Muscle of arm (tissue), 12 donors: ENCODE measurements around the gene FIBCD1. TPM values are rescaled to one million over a fixed set of nuclear protein-coding genes. Genes with fewer than 3 reads are reported as not detected.
"Not testable (repeated sequence)": the region's sequence is repeated elsewhere in the genome, so short reads cannot be mapped to it uniquely, and the experiment has no call there.

Source experiments
- DNase-seq: peaks from one replicate; pipeline ENCODE4 v3.0.0-alpha.2; 2013
- polyA plus RNA-seq, 12 donors: library from polyadenylated mRNA; unstranded; fragments of 120-200 nt; gene quantifications; one replicate each; pipeline ENCODE4 v1.2.1, GENCODE V29; 2013; ENCODE audit not compliant: insufficient read length in 12 of 12

Gene FIBCD1
- polyA plus RNA-seq, 12 donors, result 0.12 to 3.3 (median 0.26) TPM; not detected in 8

DNA sequence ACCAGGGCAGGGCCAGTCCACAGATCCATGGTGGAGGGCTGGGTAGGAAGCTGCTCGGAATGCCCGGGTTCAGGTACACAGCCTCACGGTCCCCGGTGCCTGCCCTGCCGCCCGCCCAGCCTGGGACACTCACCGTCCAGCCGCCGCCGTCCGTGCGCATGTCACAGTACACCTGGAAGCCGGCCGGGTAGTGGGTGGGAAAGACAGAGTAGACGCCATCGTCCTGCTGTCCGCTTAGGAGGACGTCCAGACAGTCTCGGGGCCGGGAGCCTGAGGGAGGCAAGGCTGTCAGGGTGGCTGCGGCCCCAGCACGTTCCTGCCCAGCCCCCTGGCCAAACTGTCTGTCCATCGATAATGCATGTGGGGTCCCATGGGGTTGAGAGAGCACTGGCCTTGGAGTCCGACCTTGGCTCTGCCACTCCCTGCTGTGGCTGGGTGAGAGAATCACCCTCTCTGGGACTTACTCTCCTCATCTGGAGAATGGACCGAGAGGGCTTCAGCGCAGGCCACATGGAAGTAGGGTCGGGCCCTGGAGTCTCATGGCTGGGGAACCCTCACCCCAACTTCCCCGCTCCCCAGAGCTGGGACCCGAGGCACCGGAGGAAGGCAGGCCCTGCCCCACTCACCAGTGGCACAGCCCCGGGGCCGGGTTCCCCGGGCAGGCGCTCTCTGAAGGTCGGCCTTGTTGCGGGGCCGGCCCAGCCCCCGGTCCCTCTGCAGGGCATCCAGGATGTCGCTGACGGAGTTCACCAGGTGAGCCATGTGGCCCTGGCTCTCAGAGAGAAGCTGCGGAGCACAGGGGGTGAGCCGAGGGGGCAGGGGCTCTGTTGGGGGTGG, 15.2 kb downstream of the FIBCD1 start:
- DNase-seq, result no peak

DNA sequence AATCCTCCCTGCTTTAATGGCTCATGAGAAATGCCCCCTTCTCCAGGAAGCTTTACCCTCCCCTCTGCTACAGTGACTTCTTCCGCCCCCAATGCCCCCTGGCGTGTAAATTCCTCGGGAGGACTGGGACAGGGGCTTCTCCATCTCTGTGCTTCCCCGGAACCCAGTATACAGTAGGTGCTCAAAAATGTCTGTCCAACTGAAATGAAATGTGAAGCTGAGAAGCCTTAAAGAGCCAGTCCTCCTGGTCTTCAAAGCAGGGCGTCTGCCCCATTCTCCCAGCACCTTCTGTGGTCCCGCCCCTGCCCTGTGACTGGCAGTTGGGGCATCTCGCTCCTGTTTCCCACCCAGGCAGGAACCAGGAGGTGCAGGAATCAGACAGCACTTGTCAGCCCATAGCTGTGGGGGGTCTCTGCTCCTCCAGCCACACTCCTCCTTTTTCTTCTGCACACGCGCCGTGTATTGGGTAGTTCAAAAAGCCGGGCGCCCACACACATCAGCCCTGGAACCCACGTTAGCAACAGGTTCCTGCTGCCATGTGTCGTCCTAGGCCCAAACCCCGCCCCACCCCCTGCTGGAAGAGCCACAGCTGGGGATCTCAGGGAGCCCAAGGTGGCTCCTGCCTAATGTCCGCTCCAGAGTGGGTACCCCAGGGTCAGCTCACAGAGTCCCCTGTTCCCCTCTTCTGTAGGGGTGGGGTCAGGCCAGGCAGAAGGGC, 16.0 kb downstream of the FIBCD1 start:
- DNase-seq, result no peak

DNA sequence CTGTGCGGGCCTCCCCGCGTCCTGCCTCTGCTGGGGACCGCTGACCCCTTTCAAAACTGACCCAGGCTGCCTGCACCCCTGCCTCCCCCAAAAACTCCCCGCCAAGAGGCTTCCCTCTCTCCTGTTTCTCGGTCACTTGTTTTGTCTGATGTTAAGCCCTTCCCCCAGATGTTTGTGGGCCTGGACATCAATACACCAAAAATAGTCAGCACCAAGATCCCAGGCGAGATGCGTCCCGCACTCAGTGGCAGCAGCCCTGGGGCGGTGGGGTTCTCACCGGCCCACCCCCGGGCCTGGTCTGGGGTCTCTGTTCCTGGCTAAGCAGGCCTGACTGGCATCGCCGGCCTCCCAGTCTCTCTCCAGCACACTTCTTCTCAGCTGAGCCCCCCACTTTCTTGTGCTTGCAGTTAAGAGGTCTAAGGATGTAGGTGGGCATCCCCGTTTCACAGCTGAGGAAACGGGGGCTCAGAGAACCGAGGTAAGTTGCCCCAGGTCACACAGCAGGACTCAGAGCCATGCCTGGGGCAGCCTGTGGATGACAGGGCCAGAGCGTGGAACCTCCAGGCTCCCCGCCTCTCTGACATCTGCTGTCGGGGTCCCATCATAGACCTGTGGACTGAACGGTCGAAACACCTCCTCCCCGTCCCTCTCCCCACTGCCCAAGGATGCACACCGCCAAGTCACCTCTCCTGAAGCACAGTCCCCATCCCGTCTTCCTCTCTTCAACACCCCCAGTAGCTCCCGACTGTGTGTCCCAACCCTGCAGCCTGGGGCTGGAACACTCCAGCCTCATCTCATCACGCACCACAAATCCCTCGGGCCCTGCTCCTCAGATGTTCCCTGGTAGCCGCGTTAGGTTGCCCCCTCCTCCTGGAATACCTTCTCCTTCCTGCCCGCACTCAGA, 16.8 kb downstream of the FIBCD1 start:
- DNase-seq, result no peak

DNA sequence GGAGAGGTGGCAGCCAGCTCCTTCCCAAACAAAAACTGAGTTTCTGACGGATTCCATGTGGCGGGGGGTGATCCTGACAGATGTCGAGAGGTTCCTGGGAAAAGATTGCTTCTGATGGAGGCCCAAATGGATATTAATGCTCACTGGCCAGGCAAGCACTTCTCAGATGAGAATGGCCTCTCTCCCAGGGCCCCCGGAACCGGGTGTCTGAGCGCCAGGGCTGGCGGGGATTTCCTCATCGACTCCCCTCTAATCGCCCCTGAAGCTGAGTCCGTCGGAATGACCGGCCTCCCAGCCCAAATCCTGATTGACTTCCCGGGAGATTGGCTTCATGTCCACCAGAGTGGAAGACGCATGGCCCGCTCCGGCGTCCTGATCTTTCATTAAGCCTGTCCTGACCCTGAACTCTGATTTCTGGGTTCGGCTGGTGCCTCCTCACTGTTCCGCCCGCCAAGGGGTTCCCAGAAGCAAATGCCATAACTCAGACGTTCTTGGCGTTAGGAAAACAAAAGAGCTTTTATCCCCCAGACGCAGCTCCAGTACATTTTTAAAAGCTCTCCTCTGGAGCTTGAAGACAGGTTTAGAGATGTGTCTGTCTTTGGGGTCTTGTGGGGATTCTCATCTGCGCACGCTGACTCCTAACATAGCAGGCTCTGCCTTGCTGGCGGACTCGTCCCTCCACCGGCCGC, 17.6 kb downstream of the FIBCD1 start:
- DNase-seq, result no peak

DNA sequence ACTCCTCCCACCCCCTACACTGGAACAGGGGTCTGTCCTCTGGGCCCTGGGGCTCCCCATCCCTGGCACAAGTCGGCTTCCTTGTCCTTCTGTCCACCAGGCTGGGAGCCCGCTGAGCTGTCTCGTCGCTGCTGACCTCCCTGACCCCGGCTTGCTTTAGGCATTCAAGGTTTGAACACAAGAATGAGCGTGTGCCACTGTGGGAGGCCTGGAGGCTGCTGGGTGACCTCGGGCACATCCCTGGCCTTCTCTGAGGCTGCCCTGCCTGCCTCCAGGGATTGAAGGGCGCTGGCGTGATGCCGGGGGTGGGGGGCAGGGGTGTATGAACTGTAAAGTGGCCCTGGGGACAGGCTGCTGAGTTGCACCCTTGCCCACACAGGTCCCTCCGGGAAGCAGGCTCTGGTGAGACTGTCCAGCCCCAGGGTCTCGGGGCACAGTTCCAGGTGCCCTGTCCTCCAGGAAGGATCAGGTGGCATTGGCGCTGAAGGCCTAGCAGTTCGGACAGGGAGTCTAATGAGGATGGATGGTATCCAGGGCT, 18.2 kb downstream of the FIBCD1 start:
- no peak for DNase-seq

DNA sequence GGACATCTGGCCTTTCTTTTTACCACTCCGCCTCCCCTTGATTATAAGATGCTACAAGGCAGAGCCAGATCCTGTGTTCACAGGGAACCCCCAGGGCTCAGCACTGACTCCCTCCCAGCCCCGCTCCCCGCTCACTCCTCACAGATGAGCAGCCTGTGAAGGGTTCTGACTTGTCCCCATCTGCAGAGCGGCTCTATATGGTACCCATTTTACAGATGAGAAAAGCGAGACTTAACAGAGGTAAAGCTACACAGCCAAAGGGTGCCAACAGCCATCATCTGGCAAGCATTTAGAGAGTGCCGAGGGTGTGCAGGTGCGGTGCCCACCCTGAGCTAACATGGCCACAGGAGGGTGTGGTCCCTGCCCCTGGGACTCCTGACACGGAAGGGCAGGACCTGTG, 18.8 kb downstream of the FIBCD1 start:
- DNase-seq, result no peak

DNA sequence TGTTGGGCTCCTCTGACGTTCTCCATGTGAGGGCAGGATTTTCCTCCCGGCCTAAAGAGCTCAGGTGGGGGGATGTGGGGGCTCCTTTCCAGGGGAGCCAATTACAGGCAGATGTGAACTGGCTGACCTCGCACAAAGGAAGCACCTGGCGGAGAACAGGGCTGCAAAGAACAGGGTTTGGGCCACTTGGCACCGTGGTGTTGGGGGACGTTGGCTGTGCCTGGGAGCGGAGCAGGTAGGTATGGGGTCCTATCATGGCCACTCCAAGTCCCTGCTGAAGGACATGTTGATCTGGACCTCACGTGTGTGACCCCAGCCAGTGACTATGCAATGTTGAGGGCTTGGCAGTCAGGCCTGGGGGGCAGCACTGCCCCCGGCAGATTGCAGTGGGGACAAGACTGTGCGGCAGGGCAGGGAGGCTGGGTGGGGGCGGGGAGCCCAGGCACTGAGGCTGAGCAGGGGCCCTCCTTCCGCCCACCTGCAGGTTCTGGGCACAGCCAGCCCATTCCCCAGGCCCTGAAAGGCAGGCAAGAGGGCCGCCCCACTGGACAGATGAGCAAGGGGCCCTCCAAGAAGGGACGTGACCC, 19.4 kb downstream of the FIBCD1 start:
- no peak for DNase-seq

DNA sequence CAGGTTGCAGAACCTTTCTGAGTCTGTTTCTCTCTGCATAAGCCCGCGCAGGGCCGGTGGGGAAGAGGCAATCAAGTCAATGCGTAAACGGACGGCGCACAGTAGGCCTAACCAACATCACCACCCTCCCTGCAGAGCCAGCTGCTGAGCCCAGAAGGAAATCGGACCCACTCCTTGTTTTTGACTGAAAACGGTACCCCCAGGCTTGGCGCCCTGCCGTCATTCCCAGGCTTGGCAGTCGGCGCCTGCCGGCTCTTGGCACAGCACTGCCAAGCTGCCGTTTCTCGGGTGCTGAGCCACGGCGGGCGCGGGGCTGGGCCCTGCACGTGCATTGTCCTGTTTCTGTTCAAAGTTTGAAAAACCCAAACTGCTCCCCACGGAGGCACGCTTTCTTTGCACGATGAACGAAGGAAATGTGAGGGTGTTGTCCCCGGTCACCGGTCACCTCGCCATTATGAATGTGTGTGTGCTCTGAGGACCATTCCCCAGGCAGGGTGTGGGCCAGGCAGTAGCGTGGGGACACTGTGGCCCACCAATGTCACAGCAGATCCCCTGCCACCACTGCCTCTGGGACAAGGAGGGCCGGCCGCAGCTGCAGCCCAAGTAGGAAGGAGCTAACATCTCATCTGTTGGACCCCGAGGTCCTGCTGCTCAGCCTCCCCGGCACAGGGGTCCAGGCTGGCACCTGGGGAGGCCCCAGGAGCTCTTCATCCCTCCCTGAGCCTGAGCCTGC, 20.1 kb downstream of the FIBCD1 start:
- DNase-seq, result no peak

DNA sequence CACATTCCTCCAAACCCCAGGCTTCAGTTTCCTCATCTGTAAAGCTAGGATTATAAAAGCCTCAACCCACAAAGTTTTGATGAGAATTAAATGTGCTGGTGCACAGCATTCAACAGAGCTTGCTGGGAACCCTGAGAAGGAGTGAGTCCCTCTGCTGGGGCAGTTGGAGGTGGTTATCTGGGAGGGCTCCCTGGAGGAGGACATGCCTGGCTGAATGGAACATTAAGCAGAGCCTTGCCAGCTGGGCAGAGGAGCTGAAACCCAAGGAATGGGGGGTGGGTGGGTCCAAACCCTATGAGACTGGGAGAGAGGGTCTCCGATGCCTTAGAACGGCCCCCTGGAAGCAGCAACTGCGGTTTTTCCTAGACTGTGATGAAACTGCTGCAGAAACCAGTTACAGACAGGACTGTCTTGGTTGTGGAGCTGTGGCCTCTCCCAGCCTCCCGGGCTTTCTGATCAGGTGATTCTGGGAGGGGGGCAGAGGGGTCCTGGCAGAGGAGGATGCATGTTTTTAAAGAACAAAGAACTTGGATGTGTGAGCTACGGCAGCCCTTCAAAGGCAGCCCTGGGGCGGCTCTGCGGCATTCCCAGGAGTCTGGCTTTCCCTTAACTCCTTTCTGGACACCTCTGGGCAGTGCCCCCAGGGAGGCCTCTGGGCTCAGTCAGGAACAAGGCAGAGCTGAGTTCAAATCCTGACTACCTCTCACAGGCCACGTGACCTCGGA, 20.8 kb downstream of the FIBCD1 start:
- DNase-seq, result no peak

DNA sequence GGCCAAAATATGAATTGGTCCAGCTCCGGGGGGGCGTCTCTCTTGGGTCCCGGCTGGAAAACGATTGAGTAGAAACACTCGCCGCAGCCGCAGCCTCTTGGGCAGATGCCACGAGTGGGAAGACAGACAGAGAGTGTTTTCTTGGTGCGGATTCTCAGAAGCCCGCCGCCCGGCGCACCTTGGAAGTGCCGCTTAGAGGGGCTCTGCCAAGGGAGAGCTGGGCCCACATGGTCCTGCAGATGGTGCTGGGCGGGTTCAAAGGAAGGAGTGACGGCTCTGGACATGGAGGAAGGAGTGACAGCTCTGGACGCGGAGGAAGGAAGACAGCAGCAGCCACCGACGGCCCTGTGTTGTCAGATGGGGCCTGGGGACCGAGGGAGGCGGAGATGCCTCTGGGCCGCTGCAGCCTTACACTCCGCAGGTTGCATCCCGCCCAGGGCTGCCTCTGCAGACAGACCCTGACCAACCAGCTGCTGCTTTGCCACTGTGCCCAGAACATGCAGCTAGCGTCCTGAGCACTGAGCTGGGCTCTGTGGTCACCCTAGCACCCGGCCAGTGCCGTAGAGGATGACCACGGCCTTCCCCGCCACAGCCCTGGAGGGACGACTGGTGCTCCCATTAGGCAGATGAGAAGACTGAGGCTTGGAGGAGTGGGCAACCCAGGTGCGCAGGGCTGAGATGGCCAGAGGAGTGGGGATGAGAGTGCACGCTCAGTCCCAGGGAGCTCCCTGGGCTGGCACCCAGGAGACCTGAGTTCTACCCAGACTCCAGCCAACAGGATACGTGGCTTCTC, 21.7 kb downstream of the FIBCD1 start:
- DNase-seq, result no peak

DNA sequence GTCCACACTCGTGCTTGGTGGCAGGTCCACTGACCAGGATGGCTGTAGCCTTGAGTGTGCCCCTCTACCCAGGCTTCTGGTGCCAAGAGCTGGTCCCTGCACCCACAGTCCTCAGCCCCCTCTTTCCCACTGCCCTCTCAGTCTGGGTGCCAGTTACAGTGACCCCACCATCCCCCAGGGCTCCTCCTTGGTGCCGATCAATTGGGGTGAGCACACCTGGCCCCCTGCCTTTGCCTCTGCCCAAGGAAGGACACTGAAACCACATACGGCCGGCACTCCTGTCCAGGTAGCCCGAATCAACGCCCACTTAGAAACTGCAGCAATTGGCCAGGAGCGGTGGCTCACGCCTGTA, 24.0 kb downstream of the FIBCD1 start:
- DNase-seq, result no peak

DNA sequence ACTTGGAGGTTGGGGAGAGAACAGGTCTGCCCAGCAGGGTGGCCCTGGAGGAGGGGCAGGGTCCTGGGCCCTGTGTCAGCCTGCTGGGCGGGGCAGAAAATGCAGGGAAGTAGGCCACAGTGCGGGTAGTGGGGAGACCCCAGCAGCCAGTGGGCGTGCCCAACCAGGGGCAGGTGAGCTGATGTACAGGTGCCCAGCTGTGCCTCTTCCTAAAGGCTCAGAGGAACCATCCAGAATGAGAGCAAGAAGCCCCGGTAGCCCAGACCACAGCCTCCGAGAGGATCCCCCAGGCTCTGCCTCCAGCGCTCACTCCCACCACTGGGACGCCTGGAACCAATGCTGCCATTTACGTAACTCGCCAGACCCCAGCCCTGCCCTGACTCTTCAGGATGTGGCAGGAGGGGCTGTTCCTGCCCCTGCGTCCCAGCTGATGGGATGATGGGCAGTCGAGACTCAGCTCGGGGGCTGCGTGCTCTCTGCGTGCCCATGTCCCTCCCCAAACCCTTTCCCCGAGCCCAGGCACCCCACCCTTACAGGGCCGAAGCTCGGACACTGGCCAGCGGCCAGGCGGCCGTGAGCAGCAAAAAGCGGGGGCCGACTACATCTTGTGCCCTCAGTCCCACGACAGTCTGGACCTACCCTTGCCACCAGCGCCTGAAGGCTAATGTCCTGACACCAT, 24.5 kb downstream of the FIBCD1 start:
- DNase-seq, result no peak

DNA sequence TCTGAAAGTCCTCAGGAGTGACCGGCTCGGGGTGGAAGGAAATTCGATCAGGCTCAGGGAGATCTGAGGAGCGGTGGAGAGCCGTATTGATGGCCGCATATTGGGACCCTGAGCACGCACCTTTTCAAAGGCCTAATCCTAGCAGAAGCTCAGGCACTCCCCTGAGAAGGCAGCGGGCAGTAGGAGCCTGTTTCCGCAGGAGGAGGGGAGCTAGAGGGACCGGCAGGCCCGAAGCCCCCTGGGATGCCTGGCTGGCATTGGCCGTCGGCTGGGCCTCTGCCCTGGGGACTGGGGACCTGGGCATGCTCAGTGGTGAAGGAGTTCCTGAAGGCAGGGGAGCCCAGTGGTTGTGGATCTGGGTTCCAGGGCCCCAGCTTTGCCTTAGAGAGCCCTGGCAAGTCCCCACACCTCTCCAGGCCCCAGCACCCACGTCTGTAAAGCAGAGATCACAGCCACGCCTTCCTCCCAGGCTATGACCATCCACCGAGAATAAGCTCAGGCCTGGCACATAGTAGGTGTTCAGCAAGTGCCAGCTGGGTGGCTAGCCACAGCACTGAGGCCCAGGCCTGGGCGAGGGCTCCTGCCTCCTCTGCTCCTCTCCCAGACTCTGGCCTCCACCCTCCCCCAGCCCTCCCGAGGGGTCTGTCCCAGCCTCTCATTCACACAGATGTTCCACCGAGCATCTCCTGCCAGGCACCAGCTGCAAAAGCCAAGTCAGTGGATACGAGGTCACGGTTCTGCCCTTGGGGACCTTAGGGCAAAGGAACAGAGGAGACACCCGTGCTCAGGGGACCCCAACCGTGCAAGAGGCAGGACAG, 25.2 kb downstream of the FIBCD1 start:
- DNase-seq, result no peak

DNA sequence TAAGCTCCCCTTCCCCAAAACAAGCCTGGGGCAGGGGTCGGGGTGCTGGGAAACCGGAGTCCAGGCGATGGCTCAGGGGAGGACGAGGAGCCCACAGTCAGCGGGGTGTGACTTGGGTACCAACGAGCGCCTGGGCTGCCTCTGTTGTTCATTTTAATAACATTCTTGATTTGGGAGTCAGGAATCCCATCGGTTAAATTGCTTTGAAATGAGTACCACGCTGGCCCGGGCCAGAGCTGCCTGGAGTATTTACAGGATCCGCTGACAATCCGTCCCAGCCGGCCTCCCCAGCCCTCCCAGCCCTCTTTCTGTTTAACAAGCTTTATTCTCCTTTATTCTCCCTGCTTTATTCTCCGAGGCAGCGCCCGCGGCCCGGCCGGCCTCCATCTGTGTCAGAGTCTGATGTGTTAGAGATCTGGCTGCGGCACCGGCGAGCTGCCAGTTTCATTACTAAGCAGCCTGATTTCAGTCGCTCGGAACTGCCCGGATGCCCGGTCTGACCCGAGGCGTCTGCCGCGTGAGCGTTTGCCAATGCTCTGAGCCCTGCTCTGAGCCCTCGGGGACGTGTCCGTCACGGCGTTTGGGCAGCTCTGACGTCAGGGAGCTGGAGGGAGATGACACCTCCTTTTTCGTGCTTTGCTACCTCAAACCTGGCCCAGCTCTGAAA, 26.0 kb downstream of the FIBCD1 start:
- no peak for DNase-seq

DNA sequence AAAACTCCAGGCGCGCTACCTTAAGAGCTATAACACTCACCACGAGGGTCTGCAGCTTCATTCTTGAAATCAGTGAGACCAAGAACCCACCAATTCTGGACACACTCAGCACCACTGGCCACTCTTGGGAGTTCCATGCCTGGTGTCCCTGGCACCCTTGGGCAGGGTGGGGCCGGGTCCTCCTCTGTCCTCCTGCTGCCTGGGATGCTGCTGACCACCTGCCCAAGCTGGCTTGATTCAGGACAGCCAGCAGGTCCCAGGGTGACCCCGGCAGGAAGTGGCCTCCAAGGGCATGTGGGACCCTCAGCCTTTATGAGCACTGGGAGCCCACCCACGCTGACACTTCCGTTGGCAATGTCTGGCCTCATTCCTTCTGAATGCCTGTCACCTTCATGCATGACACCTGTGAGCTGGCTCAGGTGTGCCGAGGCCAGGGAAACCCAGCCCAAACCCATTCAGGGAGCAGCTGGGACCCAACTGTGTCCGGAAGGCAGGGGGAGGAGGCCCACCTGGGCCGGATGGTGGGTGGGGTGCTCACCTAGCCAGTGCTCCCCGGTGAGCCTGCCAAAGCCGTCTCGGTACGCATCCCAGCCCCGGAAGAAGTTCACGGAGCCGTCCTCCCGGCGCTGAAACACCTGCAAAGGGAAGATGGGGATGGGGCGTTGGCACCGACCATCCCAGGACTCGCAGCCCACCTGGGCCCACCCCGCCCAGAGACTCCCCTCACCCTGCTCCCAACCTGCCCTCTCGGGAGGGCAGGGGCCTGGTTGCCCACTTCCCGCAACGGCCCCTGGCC, 27.6 kb downstream of the FIBCD1 start:
- no peak for DNase-seq

DNA sequence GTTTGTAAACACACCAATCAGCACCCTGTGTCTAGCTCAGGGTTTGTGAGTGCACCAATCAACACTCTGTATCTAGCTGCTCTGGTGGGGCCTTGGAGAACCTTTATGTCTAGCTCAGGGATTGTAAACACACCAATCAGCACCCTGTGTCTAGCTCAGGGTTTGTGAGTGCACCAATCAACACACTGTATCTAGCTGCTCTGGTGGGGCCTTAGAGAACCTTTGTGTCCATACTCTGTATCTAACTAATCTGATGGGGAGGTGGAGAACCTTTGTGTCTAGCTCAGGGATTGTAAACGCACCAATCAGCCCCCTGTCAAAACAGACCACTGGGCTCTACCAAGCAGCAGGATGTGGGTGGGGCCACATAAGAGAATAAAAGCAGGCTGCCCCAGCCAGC, 28.4 kb downstream of the FIBCD1 start:
- not testable (repeated sequence) for DNase-seq
